Osteocyte (in vitro differentiated cells): ENCODE measurements around the gene APOL6. TPM values are rescaled to one million over a fixed set of nuclear protein-coding genes. Genes with fewer than 3 reads are reported as not detected.

Experiments used
- DNase-seq: peaks from one replicate; pipeline ENCODE4 v3.0.0; 2021; ENCODE audit warnings: mixed read lengths; ENCODE audit not compliant: unreplicated experiment; ENCODE audit errors: extremely low spot score
- H3K27ac Mint-ChIP-seq: one replicate; pipeline ENCODE4 v1.8.0; 2021; ENCODE audit warnings: mild to moderate bottlenecking, mixed read lengths; ENCODE audit not compliant: unreplicated experiment
- H3K27me3 Mint-ChIP-seq: one replicate; pipeline ENCODE4 v1.8.0; 2021; ENCODE audit warnings: mixed read lengths; ENCODE audit not compliant: unreplicated experiment
- H3K36me3 Mint-ChIP-seq: one replicate; pipeline ENCODE4 v1.8.0; 2021; ENCODE audit warnings: mixed read lengths; ENCODE audit not compliant: unreplicated experiment
- H3K4me1 Mint-ChIP-seq: one replicate; pipeline ENCODE4 v1.8.0; 2021; ENCODE audit warnings: mixed read lengths; ENCODE audit not compliant: unreplicated experiment
- H3K4me3 Mint-ChIP-seq: one replicate; pipeline ENCODE4 v1.8.0; 2021; ENCODE audit warnings: mild to moderate bottlenecking, moderate library complexity, mixed read lengths; ENCODE audit not compliant: unreplicated experiment
- H3K9me3 Mint-ChIP-seq: one replicate; pipeline ENCODE4 v1.8.0; 2021; ENCODE audit warnings: mixed read lengths; ENCODE audit not compliant: unreplicated experiment
- CTCF ChIP-seq: fragments of 200-600 bp; sonication (generic); IDR thresholded peaks from 2 replicates; pipeline ENCODE4 v1.5.0; 2021; ENCODE audit warnings: antibody characterized with exemption, mild to moderate bottlenecking, moderate library complexity
- total RNA-seq: library from RNA; stranded (reverse); gene quantifications from 2 replicates; pipeline ENCODE4 v1.2.1, GENCODE V29; 2021

APOL6 gene
- total RNA-seq, 1 donor from 2014 or later = 11.8 TPM

DNA sequence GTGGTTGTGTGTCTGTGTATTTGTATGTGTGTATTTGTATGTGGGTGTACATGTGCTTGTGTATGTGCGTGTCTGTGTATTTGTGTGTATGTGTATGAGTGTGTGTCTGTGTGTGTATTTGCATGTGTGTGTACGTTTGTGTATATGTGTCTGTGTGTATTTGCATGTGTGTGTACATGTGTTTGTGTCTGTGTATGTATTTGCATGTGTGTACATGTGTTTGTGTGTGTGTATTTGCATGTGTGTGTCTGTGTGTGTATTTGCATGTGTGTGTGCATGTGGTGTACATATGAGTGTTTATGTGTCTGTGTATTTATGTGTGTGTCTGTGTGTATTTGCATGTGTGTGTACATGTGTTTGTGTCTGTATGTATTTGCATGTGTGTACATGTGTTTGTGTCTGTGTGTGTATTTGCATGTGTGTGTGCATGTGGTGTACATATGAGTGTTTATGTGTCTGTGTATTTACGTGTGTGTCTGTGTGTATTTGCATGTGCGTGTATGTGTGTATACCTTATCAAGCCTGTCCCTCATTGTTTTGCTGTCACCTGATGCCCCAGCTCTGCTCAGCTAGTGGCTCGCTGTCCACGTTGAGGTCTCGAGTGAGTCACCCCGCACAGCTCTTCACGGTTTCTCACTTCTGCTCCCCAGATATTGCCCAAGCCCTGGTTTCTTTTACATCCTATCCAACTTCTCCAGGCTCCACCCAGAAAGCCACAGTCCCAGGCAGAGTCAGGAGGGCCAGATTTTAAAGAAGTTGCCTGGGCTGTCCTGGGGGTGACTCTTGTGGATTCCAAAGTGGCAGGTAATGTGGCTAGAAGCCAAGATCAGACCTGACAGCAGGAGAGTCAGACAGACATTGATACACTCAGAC is 46.3 kb upstream of the APOL6 start:
- Mint-ChIP-seq H3K4me3 (no peak overlapping the region), H3K27me3 (peaks cover 13% of the 10 kb centered on the region), H3K9me3 (no peaks in the 10 kb centered on the region), H3K4me1 (no peaks in the 10 kb centered on the region), H3K36me3 (no peaks in the 10 kb centered on the region), H3K27ac (no peak overlapping the region)
- no peak for TF ChIP-seq CTCF
- no peak for DNase-seq

- no peak overlapping the region for H3K4me3 Mint-ChIP-seq
- H3K27me3 Mint-ChIP-seq = peaks cover 32% of the 10 kb centered on the region
- H3K27ac Mint-ChIP-seq = no peak overlapping the region
- no peaks in the 10 kb centered on the region for H3K4me1 Mint-ChIP-seq
- TF ChIP-seq CTCF = no peak
- no peak for DNase-seq
- H3K9me3 Mint-ChIP-seq = no peaks in the 10 kb centered on the region
- no peaks in the 10 kb centered on the region for H3K36me3 Mint-ChIP-seq
These were observed 43.5 kb upstream of the APOL6 start for GRCh38 chr22:35604621-35605368.

- no peak overlapping the region for H3K4me3 Mint-ChIP-seq
- H3K27ac Mint-ChIP-seq = no peak overlapping the region
- no peak for DNase-seq
- H3K9me3 Mint-ChIP-seq = no peaks in the 10 kb centered on the region
- H3K27me3 Mint-ChIP-seq = peaks cover 36% of the 10 kb centered on the region
- no peaks in the 10 kb centered on the region for H3K4me1 Mint-ChIP-seq
- TF ChIP-seq CTCF = no peak
- H3K36me3 Mint-ChIP-seq = no peaks in the 10 kb centered on the region
These were observed 42.9 kb upstream of the APOL6 start for GRCh38 chr22:35605369-35605680.

- H3K4me1 Mint-ChIP-seq = no peaks in the 10 kb centered on the region
- no peak overlapping the region for H3K4me3 Mint-ChIP-seq
- no peaks in the 10 kb centered on the region for H3K36me3 Mint-ChIP-seq
- peaks cover 38% of the 10 kb centered on the region for H3K27me3 Mint-ChIP-seq
- TF ChIP-seq CTCF = no peak
- no peak overlapping the region for H3K27ac Mint-ChIP-seq
- H3K9me3 Mint-ChIP-seq = no peaks in the 10 kb centered on the region
- no peak for DNase-seq
These were observed 42.3 kb upstream of the APOL6 start for GRCh38 chr22:35605851-35606481.

- Mint-ChIP-seq H3K4me1 (no peaks in the 10 kb centered on the region), H3K27me3 (peaks cover 42% of the 10 kb centered on the region)
- no peak for TF ChIP-seq CTCF
These were observed 41.3 kb upstream of the APOL6 start for GRCh38 chr22:35606916-35607315.

More at GRCh38 chr22:35606916-35607315, 41.3 kb upstream of the APOL6 start:
- Mint-ChIP-seq H3K27ac (no peak overlapping the region), H3K36me3 (no peaks in the 10 kb centered on the region), H3K4me3 (no peak overlapping the region), H3K9me3 (no peaks in the 10 kb centered on the region)
- no peak for DNase-seq
